Endometrial microvascular endothelial cells (primary cell): ENCODE results near the gene DCAF7. TPM values are rescaled to one million over a fixed set of nuclear protein-coding genes. Genes with fewer than 3 reads are reported as not detected.

Experiments
- in situ Hi-C: cut with HindIII; loops from 2 replicates; pipeline ENCODE4 v1.10.0; 2017; ENCODE audit warnings: low sequenced_read_pairs, low pct_unique_long_range_greater_than_20kb; ENCODE audit errors: inconsistent ontology term
- total RNA-seq: library from RNA; depleted of rRNA; stranded (reverse); fragments of >200 nt; gene quantifications from one replicate; pipeline ENCODE4 v1.2.3, GENCODE V29; 2015; ENCODE audit errors: inconsistent ontology term

DCAF7 gene
- total RNA-seq, 1 donor from 2014 or later: 49.5 TPM

DNA sequence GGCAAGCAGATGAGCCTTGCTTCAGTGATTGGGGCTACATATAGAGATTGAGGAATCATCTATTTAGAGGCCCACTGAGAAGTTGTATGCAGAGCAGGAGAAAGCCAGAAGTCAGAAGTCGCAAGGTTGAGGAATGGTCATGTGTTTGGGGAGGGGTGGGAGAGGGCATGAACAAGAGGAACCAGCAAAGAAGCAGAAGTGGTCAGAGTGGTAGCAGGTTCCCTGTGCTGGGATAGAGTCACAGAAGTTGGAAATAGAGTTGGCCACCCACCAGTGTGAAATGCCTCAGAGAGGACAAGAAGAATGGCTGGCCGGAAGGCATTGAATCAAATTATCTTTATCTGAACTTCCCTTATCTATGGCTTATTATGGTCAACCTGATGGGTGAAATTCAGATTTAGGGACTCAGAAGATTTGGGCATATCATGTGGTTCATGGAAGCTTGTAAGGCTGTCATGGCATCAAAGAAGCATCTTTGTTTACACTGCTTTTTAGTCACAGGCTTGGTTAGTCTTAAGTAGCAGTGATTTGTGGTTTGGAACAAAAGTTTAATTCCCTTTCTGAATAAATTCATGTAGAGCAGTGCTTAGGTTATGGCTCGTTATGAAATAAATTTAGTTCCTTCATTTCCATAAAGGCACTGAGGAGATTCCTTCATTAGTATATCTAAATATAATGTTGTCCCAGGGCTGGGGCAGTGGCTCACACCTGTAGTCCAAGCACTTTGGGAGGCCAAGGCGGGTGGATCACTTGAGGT, 91.6 kb downstream of the DCAF7 start:
- in situ Hi-C loops: no loop called here

Other genes starting within 250 kb of the DCAF7 start
- 17.2 TPM for gene CYB561, start 104.2 kb upstream of the DCAF7 start, total RNA-seq
- 35.7 TPM for gene ACE, start 73.4 kb upstream of the DCAF7 start, total RNA-seq
- gene KCNH6, start 27.1 kb upstream of the DCAF7 start, total RNA-seq: not detected
- gene TACO1, start 50.4 kb downstream of the DCAF7 start, total RNA-seq: 36.2 TPM
- gene MAP3K3, start 71.9 kb downstream of the DCAF7 start, total RNA-seq: 52.6 TPM
- gene LIMD2, start 149.6 kb downstream of the DCAF7 start, total RNA-seq: 14.8 TPM
- gene STRADA, start 191.3 kb downstream of the DCAF7 start, total RNA-seq: 39.5 TPM
- 48.7 TPM for gene CCDC47, start 223.1 kb downstream of the DCAF7 start, total RNA-seq
- 42.6 TPM for gene DDX42, start 223.7 kb downstream of the DCAF7 start, total RNA-seq